HUES6 (cell line): Measurements from ENCODE around the gene TM9SF2.
"Not testable (repeated sequence)": the region's sequence is repeated elsewhere in the genome, so short reads cannot be mapped to it uniquely, and the experiment has no call there.

Source experiments
- H3K27ac ChIP-seq: 2 replicates; pipeline ENCODE4 v1.7.0; 2013; ENCODE audit warnings: low read depth, mild to moderate bottlenecking, low read length, inconsistent platforms
- H3K27me3 ChIP-seq: 2 replicates; pipeline ENCODE4 v1.6.1; 2013; ENCODE audit warnings: low read length; ENCODE audit not compliant: control insufficient read depth, insufficient read depth
- H3K36me3 ChIP-seq: 2 replicates; pipeline ENCODE4 v1.6.1; 2013; ENCODE audit warnings: low read length; ENCODE audit not compliant: control insufficient read depth, insufficient read depth
- H3K4me1 ChIP-seq: 2 replicates; pipeline ENCODE4 v1.6.1; 2013; ENCODE audit warnings: low read length; ENCODE audit not compliant: control insufficient read depth, insufficient read depth
- H3K4me3 ChIP-seq: 2 replicates; pipeline ENCODE4 v1.5.1; 2013; ENCODE audit warnings: low read depth, low read length
- H3K9ac ChIP-seq: one replicate; pipeline ENCODE4 v1.6.1; 2013; ENCODE audit warnings: mild to moderate bottlenecking, low read length
- H3K9me3 ChIP-seq: 2 replicates; pipeline ENCODE4 v1.6.1; 2013; ENCODE audit warnings: low read depth, low read length; ENCODE audit not compliant: control insufficient read depth, insufficient read depth

TM9SF2 gene, protein sequence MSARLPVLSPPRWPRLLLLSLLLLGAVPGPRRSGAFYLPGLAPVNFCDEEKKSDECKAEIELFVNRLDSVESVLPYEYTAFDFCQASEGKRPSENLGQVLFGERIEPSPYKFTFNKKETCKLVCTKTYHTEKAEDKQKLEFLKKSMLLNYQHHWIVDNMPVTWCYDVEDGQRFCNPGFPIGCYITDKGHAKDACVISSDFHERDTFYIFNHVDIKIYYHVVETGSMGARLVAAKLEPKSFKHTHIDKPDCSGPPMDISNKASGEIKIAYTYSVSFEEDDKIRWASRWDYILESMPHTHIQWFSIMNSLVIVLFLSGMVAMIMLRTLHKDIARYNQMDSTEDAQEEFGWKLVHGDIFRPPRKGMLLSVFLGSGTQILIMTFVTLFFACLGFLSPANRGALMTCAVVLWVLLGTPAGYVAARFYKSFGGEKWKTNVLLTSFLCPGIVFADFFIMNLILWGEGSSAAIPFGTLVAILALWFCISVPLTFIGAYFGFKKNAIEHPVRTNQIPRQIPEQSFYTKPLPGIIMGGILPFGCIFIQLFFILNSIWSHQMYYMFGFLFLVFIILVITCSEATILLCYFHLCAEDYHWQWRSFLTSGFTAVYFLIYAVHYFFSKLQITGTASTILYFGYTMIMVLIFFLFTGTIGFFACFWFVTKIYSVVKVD

DNA sequence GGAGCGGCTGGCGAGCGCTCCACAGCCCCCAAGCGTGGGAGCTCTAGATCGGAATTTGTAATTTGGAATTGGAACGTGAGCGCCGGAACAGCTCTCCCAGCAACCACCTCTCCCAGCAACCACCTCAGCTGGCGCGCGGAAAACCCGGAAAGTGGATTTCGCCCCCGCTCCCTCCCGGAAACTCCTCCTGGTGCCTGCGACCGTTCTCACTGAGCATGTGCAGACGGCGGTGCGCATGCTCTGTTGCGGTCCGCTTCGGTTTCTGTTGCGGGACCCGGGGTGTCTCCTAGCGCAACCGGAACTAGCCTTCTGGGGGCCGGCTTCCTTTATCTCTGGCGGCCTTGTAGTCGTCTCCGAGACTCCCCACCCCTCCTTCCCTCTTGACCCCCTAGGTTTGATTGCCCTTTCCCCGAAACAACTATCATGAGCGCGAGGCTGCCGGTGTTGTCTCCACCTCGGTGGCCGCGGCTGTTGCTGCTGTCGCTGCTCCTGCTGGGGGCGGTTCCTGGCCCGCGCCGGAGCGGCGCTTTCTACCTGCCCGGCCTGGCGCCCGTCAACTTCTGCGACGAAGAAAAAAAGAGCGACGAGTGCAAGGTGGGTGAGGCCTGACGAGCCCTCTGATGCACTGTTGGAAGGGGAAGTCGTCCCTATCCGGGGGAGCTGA lies at the start of gene TM9SF2:
Gene TM9SF2, plus strand, starts transcription at position 289 of the 664 bp plus-strand sequence. Its CDS starts 135 bp downstream, at position 424.
- Histone ChIP-seq H3K9me3 (no peaks in the 10 kb centered on the region), H3K27me3 (no peaks in the 10 kb centered on the region), H3K27ac (peak within 1 kb of the TSS; percentile 67; the same call in 1 of the 2 replicates), H3K4me1 (peaks cover 12% of the 10 kb centered on the region), H3K4me3 (peak within 1 kb of the TSS; percentile 94), H3K9ac (peak within 1 kb of the TSS; percentile 94), H3K36me3 (no peaks in the 10 kb centered on the region)

GRCh38 chr13:99454518-99455183 lies 46.6 kb upstream of the TM9SF2 start:
- Histone ChIP-seq H3K36me3 (no peaks in the 10 kb centered on the region), H3K9me3 (peaks cover 3% of the 10 kb centered on the region; the same call in 1 of the 2 replicates), H3K27me3 (no peaks in the 10 kb centered on the region), H3K4me3 (no peak overlapping the region), H3K9ac (no peak overlapping the region), H3K4me1 (no peaks in the 10 kb centered on the region), H3K27ac (no peak overlapping the region)

GRCh38 chr13:99459099-99459850 lies 42.0 kb upstream of the TM9SF2 start:
- no peaks in the 10 kb centered on the region for H3K27me3 ChIP-seq
- no peaks in the 10 kb centered on the region for H3K4me1 ChIP-seq
- H3K36me3 ChIP-seq: no peaks in the 10 kb centered on the region
- H3K4me3 ChIP-seq: no peak overlapping the region
- no peak overlapping the region for H3K27ac ChIP-seq
- H3K9me3 ChIP-seq: peaks cover 3% of the 10 kb centered on the region; the same call in 1 of the 2 replicates
- no peak overlapping the region for H3K9ac ChIP-seq

GRCh38 chr13:99460802-99461201 lies 40.5 kb upstream of the TM9SF2 start:
- H3K27ac ChIP-seq, H3K27me3 ChIP-seq: not testable (repeated sequence)

DNA sequence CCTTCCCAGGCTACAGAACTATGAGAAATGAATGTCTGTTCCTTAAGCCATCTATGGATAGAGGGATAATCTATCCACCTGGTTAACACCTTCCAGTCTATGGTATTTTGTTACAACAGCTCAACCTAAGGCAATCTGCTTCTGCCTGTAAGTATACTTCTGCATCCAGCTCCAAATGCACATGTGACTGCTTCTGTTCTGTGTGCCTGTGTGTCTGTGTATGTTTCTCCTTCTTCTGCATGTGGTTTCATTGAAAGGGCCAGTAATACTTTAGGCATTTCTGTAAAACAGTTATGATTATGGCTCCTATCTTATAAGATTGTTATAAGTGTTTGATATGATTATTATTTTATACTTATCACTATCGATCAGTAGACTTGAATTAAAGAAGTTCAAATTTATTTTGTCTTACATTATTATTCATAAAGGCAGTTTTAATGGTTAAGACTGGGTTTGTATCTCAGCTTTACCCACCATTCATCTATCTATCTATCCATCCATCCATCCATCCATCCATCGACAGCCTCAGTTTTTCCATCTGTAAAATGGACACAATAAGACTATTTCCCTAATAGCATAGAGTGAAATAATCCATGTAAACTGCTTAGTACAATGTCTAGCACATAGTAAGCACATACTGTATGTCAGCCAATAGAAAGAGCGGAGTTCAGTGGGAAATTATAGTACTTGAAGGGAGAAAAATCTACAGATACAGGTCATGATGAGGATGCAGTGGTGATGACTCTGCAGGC lies 37.5 kb upstream of the TM9SF2 start:
- H3K4me3 ChIP-seq: no peak overlapping the region
- H3K9me3 ChIP-seq: no peaks in the 10 kb centered on the region
- no peak overlapping the region for H3K27ac ChIP-seq
- H3K36me3 ChIP-seq: no peaks in the 10 kb centered on the region
- no peak overlapping the region for H3K9ac ChIP-seq
- H3K4me1 ChIP-seq: no peaks in the 10 kb centered on the region
- H3K27me3 ChIP-seq: no peaks in the 10 kb centered on the region

More at GRCh38 chr13:99460802-99461201, 40.5 kb upstream of the TM9SF2 start:
- H3K9me3 ChIP-seq, H3K4me1 ChIP-seq, H3K36me3 ChIP-seq, H3K9ac ChIP-seq, H3K4me3 ChIP-seq: not testable (repeated sequence)

DNA sequence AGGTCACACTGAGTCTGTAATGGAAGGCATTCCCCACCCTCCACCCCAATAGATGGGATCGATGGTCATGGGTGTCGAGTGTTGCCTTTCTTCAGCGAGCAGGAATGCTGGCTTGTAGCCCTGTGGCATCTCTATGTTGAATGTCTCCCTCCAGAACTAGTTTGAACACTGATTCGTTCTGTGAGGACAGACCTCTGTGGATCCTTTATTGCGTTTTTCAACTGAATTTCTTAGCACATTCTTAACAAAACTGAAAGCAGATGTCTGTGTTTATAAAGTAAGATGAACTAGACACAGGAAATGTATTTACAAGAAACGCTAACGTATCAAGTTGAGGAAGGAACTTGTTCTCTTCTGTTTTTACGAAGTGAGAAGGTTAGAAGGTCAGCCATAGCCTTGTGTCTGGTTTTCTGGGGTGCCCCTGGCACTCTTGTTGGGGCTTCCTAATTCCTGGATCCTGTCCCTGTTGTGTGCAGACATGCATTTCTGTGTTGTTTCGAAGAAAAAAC lies 36.8 kb upstream of the TM9SF2 start:
- Histone ChIP-seq H3K4me3 (no peak overlapping the region), H3K9ac (no peak overlapping the region), H3K27me3 (no peaks in the 10 kb centered on the region), H3K4me1 (no peaks in the 10 kb centered on the region), H3K9me3 (no peaks in the 10 kb centered on the region), H3K36me3 (no peaks in the 10 kb centered on the region), H3K27ac (no peak overlapping the region)

DNA sequence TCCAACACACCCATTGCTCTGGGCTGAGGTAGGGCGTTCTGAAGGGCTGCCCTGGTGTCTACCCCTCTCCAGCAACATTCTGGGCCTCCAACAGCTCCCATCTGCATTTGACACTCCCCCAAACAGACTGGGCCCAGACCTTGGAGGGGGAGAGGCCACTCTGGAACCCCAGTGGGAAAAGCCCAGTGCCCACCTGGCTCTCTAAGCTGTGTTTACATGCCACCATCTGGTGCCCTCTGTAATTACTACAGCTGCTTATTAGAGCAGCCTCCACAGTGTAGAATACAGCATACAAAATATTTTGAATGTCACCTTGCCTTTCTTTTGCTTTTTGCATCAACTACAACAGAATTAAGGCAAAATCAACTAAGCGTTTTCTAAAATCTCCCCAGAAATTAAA lies 35.8 kb upstream of the TM9SF2 start:
- Histone ChIP-seq H3K4me3 (no peak overlapping the region), H3K36me3 (no peaks in the 10 kb centered on the region), H3K9ac (no peak overlapping the region), H3K27me3 (no peaks in the 10 kb centered on the region), H3K4me1 (no peaks in the 10 kb centered on the region), H3K9me3 (no peaks in the 10 kb centered on the region), H3K27ac (no peak overlapping the region)

GRCh38 chr13:99467764-99468163 lies 33.5 kb upstream of the TM9SF2 start:
- H3K4me1 ChIP-seq: no peaks in the 10 kb centered on the region
- no peaks in the 10 kb centered on the region for H3K27me3 ChIP-seq
- H3K27ac ChIP-seq: no peak overlapping the region
- no peaks in the 10 kb centered on the region for H3K36me3 ChIP-seq
- H3K4me3 ChIP-seq: no peak overlapping the region
- H3K9me3 ChIP-seq: no peaks in the 10 kb centered on the region
- H3K9ac ChIP-seq: no peak overlapping the region

GRCh38 chr13:99469041-99469440 lies 32.2 kb upstream of the TM9SF2 start:
- H3K4me3 ChIP-seq: no peak overlapping the region

GRCh38 chr13:99470027-99470426 lies 31.2 kb upstream of the TM9SF2 start:
- H3K9ac ChIP-seq: no peak overlapping the region

More at GRCh38 chr13:99469041-99469440, 32.2 kb upstream of the TM9SF2 start:
- no peaks in the 10 kb centered on the region for H3K4me1 ChIP-seq
- no peaks in the 10 kb centered on the region for H3K9me3 ChIP-seq
- no peak overlapping the region for H3K9ac ChIP-seq
- H3K27ac ChIP-seq: no peak overlapping the region
- H3K36me3 ChIP-seq: no peaks in the 10 kb centered on the region
- H3K27me3 ChIP-seq: no peaks in the 10 kb centered on the region

More at GRCh38 chr13:99470027-99470426, 31.2 kb upstream of the TM9SF2 start:
- no peak overlapping the region for H3K27ac ChIP-seq
- no peak overlapping the region for H3K4me3 ChIP-seq
- H3K9me3 ChIP-seq: no peaks in the 10 kb centered on the region
- no peaks in the 10 kb centered on the region for H3K36me3 ChIP-seq
- no peaks in the 10 kb centered on the region for H3K4me1 ChIP-seq
- H3K27me3 ChIP-seq: no peaks in the 10 kb centered on the region
